ENCODE measurements around the gene CTNNA2.

GRCh38 chr2:80461505-80462197, 948.8 kb downstream of the CTNNA2 start:
- TF ChIP-seq CTCF (IDR thresholded peaks at IDR 0.05) (no peak), USF2 (IDR thresholded peaks at IDR 0.05; ENCODE audit: borderline replicate concordance, low read depth, low read length) (no peak)

Measured in SK-N-SH (cell line).